ENCODE measurements around the gene PTCH1.
A peak's percentile ranks its signal among the peaks of the same experiment; 100 is the strongest.

The PTCH1 gene

DNA sequence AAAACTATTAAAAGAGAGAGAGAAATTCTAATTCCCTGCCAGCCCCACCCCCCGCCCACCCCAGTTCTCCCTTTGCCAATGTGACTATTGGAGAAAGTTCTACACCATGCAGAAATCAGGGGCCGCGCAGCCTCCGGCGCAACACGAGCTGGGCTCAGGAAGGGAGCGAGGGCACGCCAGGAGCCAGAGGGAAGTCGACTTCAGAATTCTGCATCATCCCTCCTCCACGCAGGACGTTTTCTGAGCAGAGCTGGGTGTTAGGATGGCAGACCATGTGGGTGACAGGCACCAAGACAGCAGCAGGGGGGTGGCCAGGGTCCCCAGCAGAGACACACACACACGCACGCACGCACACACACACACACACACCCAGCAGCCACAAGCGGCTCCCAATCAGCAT lies 72.6 kb downstream of the PTCH1 start:
- Histone ChIP-seq H2AFZ (ENCODE audit: low read depth, low read length) (no peak overlapping the region), H3K36me3 (replicated peaks; ENCODE audit: low read depth, low read length) (peaks cover 25% of the 10 kb centered on the region), H3K79me2 (ENCODE audit: low read length) (no peaks in the 10 kb centered on the region), H3K4me2 (ENCODE audit: low read length) (no peak overlapping the region), H3K27me3 (ENCODE audit: low read depth, low read length) (no peaks in the 10 kb centered on the region), H3K27ac (ENCODE audit: low read length) (no peak overlapping the region), H3K4me1 (ENCODE audit: low read length) (peaks cover 22% of the 10 kb centered on the region), H3K9ac (ENCODE audit: low read length) (no peak overlapping the region), H3K9me3 (ENCODE audit: insufficient read depth, low read length) (no peaks in the 10 kb centered on the region), H3K4me3 (ENCODE audit: low read length) (no peak overlapping the region), H4K20me1 (ENCODE audit: insufficient read depth, low read length) (no peaks in the 10 kb centered on the region)
- TF ChIP-seq, protein P1, sequence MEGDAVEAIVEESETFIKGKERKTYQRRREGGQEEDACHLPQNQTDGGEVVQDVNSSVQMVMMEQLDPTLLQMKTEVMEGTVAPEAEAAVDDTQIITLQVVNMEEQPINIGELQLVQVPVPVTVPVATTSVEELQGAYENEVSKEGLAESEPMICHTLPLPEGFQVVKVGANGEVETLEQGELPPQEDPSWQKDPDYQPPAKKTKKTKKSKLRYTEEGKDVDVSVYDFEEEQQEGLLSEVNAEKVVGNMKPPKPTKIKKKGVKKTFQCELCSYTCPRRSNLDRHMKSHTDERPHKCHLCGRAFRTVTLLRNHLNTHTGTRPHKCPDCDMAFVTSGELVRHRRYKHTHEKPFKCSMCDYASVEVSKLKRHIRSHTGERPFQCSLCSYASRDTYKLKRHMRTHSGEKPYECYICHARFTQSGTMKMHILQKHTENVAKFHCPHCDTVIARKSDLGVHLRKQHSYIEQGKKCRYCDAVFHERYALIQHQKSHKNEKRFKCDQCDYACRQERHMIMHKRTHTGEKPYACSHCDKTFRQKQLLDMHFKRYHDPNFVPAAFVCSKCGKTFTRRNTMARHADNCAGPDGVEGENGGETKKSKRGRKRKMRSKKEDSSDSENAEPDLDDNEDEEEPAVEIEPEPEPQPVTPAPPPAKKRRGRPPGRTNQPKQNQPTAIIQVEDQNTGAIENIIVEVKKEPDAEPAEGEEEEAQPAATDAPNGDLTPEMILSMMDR (IDR thresholded peaks at IDR 0.05; ENCODE audit: low read depth, low read length): no peak
- TF ChIP-seq EZH2phosphoT487 (IDR thresholded peaks at IDR 0.05; ENCODE audit: low read depth): no peak

- Histone ChIP-seq H3K9ac (ENCODE audit: low read length) (no peak overlapping the region), H3K4me2 (ENCODE audit: low read length) (no peak overlapping the region), H3K4me1 (ENCODE audit: low read length) (peaks cover 22% of the 10 kb centered on the region), H3K36me3 (replicated peaks; ENCODE audit: low read depth, low read length) (peaks cover 25% of the 10 kb centered on the region), H4K20me1 (ENCODE audit: insufficient read depth, low read length) (no peaks in the 10 kb centered on the region), H3K9me3 (ENCODE audit: insufficient read depth, low read length) (no peaks in the 10 kb centered on the region), H3K79me2 (ENCODE audit: low read length) (no peaks in the 10 kb centered on the region), H2AFZ (ENCODE audit: low read depth, low read length) (no peak overlapping the region), H3K27ac (ENCODE audit: low read length) (no peak overlapping the region), H3K27me3 (ENCODE audit: low read depth, low read length) (no peaks in the 10 kb centered on the region), H3K4me3 (ENCODE audit: low read length) (no peak overlapping the region)
- TF ChIP-seq, protein P1 (IDR thresholded peaks at IDR 0.05; ENCODE audit: low read depth, low read length): no peak
- no peak for TF ChIP-seq EZH2phosphoT487 (IDR thresholded peaks at IDR 0.05; ENCODE audit: low read depth)
Observed at GRCh38 chr9:95443301-95443700, 73.5 kb downstream of the PTCH1 start.

DNA sequence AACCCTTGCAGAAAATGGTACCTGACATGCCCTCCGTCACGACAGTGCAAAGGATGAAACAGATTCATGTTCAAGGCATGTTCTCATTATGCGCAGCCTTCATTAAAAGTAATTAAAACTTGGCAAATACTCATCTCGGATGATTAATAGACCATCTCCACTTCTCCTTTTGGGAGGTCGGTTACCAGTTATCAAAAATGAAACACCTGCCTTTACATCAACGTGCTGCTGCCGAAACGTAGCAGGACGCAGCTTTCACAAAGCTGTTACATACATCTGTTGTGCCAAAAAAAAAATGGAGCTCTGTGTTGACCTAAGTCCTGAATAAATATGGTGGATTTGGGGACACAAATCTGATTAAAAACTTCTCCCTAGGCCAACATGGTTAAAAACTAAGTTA lies 75.7 kb downstream of the PTCH1 start:
- TF ChIP-seq, protein P1 (IDR thresholded peaks at IDR 0.05; ENCODE audit: low read depth, low read length): no peak
- no peak for TF ChIP-seq EZH2phosphoT487 (IDR thresholded peaks at IDR 0.05; ENCODE audit: low read depth)
- H3K9me3 ChIP-seq (ENCODE audit: insufficient read depth, low read length): no peaks in the 10 kb centered on the region
- H4K20me1 ChIP-seq (ENCODE audit: insufficient read depth, low read length): no peaks in the 10 kb centered on the region
- H3K27ac ChIP-seq (ENCODE audit: low read length): no peak overlapping the region
- no peak overlapping the region for H3K9ac ChIP-seq (ENCODE audit: low read length)
- H3K4me2 ChIP-seq (ENCODE audit: low read length): peak overlapping the region; percentile 13; the same call in 1 of the 2 replicates
- no peaks in the 10 kb centered on the region for H3K79me2 ChIP-seq (ENCODE audit: low read length)
- no peak overlapping the region for H3K4me3 ChIP-seq (ENCODE audit: low read length)
- peaks cover 16% of the 10 kb centered on the region for H3K36me3 ChIP-seq (replicated peaks; ENCODE audit: low read depth, low read length)
- H3K4me1 ChIP-seq (ENCODE audit: low read length): peaks cover 13% of the 10 kb centered on the region
- H3K27me3 ChIP-seq (ENCODE audit: low read depth, low read length): no peaks in the 10 kb centered on the region
- H2AFZ ChIP-seq (ENCODE audit: low read depth, low read length): no peak overlapping the region

DNA sequence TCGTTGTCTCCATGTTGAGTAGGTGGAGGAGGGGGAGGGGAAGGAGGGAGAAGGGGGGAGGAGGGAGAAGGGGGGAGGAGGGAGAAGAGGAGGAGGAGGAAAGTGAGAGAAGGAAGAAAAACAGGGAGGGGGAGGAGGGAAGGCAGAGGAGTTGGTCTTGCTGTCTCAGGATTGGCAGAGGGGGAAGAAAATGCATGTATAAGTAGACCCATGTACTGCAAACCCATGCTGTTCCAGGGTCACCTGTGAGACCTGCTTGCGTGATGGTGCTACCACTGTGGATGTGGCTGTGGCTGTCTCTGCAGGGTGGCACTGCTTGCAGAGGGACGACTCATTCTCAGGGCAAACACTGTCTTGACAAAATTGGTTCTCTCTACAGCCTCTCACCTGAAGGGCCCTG lies 76.3 kb downstream of the PTCH1 start:
- H3K9ac ChIP-seq (ENCODE audit: low read length): no peak overlapping the region
- no peak overlapping the region for H3K4me3 ChIP-seq (ENCODE audit: low read length)
- no peak overlapping the region for H3K27ac ChIP-seq (ENCODE audit: low read length)
- H3K9me3 ChIP-seq (ENCODE audit: insufficient read depth, low read length): no peaks in the 10 kb centered on the region
- peaks cover 7% of the 10 kb centered on the region; the same call in 1 of the 2 replicates for H3K4me1 ChIP-seq (ENCODE audit: low read length)
- H3K27me3 ChIP-seq (ENCODE audit: low read depth, low read length): no peaks in the 10 kb centered on the region
- no peak for TF ChIP-seq EZH2phosphoT487 (IDR thresholded peaks at IDR 0.05; ENCODE audit: low read depth)
- TF ChIP-seq, protein P1 (IDR thresholded peaks at IDR 0.05; ENCODE audit: low read depth, low read length): no peak
- no peaks in the 10 kb centered on the region for H3K79me2 ChIP-seq (ENCODE audit: low read length)
- H2AFZ ChIP-seq (ENCODE audit: low read depth, low read length): no peak overlapping the region
- peaks cover 14% of the 10 kb centered on the region for H3K36me3 ChIP-seq (replicated peaks; ENCODE audit: low read depth, low read length)
- H4K20me1 ChIP-seq (ENCODE audit: insufficient read depth, low read length): no peaks in the 10 kb centered on the region
- H3K4me2 ChIP-seq (ENCODE audit: low read length): no peak overlapping the region
